ENCODE data around the gene ASL.
"Not testable (repeated sequence)": the region's sequence is repeated elsewhere in the genome, so short reads cannot be mapped to it uniquely, and the experiment has no call there.

ASL gene

GRCh38 chr7:66075590-66076461 is at the start of gene ASL:
Gene ASL (plus strand): TSS chr7:66075819. CDS start chr7:66076082, 263 bp downstream.
- DNase-seq (ENCODE audit: low read depth in 2 of 3, low spot score in 1 of 3) = peak; percentile 70 to 89 (median 84)

- DNase-seq (ENCODE audit: low read depth in 2 of 3, low spot score in 1 of 3) = not testable (repeated sequence)
These were observed 47.3 kb upstream of the ASL start for GRCh38 chr7:66028342-66028741.

DNA sequence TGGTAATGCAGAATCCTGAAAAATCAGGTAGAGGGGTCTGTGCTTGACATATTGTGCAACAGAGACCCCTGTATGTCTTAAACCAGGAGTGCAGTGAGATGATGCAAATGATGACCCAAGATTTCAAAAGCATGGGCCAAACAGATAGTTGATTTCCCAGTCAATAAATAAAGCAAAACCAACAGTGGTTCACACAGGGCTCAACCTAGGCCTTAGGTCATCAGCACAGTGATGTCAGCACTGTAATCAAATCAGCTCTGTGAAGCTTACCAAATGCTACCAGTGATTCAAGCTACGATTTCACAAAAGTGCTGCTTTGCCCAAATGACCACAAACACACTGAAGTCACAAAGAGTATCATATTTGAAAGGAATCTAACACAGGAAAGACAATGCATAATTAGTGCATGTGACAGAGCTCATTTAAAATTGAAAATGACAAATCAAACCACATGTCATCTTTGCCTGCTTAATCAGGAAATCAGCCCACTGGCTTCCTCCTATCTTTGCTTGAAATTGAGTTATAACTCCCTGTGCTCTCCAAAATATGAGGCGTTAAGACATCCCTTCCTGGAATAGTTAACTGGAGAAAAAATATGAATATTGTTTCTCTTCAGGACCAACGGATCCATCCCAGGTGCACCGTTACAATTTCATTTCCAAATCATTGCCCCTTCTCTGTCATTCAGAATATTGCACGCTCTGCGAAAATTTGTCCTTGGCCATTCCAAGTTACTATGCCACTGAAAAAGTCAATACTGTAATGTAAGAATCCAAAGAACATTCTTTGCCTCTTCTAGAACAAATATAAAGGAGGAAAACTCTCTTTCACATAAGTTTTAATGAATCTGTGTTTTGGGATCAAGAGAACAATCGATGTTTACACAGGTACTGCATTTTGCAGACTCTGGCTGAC is 41.9 kb upstream of the ASL start:
- DNase-seq (ENCODE audit: low read depth in 2 of 3, low spot score in 1 of 3) = no peak

DNA sequence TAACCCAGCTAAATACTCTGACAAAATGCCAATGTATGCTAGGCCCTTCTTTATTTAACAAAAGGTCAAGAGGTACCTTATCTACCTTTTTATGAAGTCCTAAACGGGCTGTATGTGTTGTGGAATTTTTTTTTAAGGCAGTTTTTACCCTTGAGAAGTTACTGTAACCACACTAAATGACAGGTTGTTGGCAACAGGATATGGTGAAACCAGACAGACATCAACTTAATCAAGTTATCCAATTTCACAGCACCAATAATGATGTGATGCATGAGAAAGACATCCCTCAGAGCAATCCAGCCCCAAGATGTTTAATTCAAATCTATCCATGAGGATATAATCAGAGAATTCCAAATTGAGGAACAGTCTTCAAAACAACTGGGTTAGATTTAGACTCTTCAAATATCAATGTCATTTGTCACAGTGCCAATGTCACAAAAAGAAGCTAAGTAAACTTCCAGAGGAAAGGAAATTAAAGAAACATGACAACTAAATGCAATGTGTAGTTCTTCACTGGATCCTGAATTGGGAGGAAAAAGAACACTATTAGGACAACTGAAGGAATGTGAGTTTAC is 41.1 kb upstream of the ASL start:
- not testable (repeated sequence) for DNase-seq (ENCODE audit: low read depth in 2 of 3, low spot score in 1 of 3)

DNA sequence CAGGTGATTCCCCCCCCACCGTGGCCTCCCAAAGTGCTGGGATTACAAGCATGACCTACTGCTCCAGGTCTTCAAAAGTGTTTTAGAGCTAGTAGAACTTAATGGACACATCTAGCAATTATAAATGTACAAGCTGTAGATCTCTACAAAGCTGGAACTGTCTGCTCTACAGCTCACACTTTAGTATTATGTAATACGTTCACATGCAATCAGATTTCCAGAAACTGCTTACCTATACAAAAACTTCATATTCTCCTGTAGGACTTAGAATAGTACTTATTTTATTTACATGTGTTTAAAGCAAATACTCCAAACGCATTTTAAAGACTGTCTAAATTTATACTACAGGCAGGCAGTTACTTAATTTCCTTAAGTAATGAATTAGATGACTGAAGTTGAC is 39.2 kb upstream of the ASL start:
- DNase-seq (ENCODE audit: low read depth in 2 of 3, low spot score in 1 of 3) = no peak

- no peak for DNase-seq (ENCODE audit: low read depth in 2 of 3, low spot score in 1 of 3)
These were observed 38.8 kb upstream of the ASL start for GRCh38 chr7:66036788-66037187.

DNA sequence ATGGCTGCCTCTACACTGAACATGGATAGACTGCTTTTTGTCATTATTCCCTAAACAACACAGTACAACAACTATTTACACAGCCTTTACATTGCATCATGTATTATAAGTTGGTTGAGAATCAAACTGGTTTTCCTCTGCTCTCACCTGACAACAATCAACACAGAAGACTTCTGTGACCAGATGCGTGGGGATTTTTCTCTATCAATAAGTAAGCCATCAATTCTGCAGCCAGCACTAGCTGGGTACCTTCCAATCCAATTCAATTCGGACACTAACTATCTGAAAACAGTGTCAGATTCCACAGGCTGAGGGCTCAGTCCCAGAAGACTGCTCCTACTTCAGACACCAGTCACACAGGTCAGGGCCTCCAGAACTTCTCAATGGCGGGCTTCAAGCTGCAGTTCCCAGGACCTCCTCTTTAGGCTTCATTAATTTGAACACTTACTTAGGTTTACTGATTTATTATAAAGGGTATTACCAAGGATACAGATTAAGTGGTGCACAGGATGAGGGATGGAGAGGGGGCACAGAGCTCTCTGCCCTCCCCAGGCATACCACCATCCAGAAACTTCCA is 36.4 kb upstream of the ASL start:
- no peak for DNase-seq (ENCODE audit: low read depth in 2 of 3, low spot score in 1 of 3)

DNA sequence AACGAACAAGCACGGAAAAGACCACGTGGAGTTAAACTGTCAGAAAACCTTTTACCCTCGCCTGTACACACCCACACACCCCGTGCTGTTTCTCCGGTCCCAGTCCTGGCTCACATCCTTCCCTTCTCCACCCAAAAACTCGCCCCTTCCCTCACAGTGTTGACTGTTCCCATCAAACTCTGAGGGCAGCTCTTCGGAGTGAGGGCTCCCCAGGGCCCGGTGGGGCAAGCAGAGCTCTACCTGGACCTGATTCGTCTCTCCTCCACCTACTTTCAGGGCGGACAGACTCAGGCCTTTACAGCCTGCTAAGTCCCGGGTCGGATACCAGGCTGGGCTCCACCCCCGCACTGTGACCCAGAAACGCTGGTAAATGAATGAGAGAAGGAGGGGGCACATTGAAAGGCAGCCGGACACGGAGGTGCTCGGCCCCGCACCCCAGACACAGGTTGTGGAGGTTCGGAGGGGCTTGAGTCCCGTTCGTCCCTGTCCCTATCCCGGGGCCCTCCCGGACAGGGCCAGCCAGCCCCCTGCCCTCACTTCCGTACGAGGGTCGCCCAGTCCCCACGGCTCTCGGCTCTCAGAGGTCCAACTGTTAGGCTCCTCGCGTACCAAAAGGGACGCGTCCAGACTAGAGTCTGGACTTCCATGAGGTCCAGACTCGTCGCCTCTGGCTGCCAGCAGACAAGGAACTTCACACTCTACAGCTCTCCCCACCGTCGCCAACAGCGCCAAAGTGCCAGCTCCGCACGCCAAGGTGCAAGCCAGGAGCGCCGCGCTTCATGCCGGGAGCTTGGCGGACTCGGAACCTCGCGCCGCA is 31.7 kb upstream of the ASL start:
- DNase-seq (ENCODE audit: low read depth in 2 of 3, low spot score in 1 of 3) = peak in 1 of 3 donors; percentile 14

- DNase-seq (ENCODE audit: low read depth in 2 of 3, low spot score in 1 of 3) = not testable (repeated sequence)
These were observed 31.1 kb upstream of the ASL start for GRCh38 chr7:66044498-66044854.

- no peak for DNase-seq (ENCODE audit: low read depth in 2 of 3, low spot score in 1 of 3)
These were observed 28.2 kb upstream of the ASL start for GRCh38 chr7:66047426-66047825.

DNA sequence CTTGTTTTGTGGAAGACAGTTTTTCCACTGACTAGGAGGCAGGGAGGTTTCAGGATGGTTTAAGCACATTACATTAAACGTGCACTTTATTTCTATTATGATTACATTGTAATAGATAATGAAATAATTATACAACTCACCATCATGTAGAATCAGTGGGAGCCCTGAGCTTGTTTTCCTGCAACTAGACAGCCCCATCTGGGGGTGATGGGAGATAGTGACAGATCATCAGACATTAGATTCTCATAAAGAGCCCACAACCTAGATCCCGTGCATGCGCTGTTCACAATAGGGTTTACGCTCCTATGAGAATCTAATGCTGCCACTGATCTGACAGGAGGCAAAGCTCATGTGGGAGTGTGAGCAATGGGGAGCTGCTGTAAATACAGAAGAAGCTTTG is 25.7 kb upstream of the ASL start:
- not testable (repeated sequence) for DNase-seq (ENCODE audit: low read depth in 2 of 3, low spot score in 1 of 3)

DNA sequence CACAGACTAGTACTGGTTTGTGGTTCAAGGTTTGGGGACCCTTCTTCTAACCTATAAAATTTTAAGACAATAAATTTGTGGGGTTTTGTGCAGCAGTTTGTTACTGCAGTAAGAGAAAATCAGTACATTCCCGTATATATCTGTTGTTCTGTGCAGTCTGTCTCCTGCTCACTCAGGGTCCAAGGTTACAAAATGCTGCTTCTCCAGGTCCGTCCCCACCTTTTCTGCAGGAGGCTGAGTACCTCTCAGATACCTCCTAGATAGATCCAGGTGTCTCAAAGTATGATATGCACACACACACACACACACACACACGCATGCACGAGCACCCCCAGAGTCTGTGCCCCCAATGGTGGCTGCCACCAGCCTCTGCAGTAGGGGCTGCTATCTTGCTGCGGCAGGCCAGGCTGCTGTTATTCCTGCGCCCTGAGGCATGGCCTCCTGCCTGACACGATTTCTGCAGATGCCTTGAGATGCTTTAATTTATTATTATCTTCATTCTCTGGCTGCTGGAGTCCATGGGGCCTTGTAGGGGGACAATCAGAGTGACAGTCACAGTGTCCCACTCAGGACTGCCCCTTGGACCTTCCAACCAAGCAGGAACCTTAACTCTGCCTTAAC is 25.2 kb upstream of the ASL start:
- no peak for DNase-seq (ENCODE audit: low read depth in 2 of 3, low spot score in 1 of 3)

DNA sequence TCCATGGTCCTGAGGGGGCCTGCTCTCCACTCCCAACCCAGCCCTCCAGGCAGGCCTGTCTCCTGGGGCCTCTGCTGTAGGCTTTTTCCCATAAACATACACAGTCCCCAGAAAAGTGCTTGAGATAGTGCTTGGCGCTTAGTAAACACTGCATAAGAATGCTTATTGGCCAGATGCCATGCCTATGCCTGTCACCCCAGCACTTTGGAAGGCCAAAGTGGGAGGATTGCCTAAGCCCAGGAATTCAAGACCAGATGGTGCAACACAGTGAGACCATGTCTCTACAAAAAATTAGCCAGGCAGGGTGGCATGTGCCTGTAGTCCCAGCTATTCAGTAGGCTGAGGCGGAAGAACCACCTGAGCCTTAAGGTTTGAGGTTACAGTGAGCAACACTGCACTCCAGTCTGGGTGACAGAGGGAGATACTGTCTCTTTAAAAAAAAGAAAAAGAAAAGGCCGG is 24.6 kb upstream of the ASL start:
- no peak for DNase-seq (ENCODE audit: low read depth in 2 of 3, low spot score in 1 of 3)

DNA sequence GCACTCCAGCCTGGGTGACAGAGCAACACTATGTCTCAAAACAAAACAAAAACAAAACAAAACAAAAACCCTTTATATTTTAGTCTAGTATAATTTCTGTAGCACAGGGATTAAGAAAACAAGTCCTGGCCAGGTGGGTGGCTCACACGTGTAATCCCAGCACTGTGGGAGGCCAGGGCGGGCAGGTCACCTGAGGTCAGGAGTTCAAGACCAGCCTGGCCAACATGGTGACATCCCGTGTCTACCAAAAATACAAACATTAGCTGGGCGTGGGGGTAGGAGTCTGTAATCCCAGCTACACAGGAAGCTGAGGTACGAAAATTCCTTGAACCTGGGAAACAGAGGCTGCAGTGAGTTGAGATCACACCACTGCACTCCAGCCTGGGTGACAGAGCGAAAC is 23.2 kb upstream of the ASL start:
- no peak for DNase-seq (ENCODE audit: low read depth in 2 of 3, low spot score in 1 of 3)

DNA sequence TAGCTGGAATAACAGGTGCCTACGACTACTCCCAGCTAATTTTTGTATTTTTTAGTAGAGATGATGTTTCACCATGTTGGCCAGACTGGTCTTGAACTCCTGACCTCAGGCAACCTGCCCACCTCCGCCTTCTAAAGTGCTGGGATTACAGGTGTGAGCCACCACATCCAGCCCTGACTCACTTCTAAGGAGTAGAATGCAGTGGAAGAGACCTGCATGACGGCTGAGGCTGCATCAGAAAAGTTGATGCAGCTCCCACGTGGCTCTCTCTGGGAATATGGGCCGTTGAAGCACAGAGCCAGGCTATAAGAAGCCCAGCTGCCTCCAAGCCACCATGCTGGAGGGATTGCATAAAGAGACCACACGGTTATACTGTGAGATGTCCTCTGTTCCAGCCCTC is 21.6 kb upstream of the ASL start:
- no peak for DNase-seq (ENCODE audit: low read depth in 2 of 3, low spot score in 1 of 3)

DNA sequence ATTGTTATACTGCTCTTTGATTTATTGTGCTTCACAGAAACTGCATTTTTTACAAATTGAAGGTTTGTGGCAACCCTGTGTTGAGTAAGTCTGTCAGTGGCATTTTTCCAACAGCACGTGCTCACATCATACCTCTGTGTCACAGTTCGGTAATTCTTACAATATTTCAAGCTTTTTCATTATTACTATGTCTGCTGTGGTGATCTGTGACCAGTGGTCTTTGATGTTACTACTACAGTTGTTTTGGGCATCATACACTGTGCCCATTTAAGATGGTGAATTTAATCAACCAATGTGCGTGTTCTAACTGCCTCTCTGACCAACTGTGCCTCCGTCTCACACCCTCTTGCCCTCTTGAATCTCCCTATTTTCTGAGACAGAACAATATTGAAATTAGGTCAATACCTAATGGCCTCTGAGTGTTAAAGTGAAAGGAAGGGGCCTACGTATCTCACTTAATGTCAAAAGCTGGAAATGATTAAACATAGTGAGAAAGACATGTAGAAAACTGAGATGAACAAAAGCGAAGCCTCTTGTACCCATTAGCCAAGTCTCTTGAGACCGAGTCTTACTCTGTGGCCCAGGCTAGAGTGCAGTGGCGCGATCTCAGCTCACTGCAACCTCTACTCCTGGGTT is 20.2 kb upstream of the ASL start:
- DNase-seq (ENCODE audit: low read depth in 2 of 3, low spot score in 1 of 3) = no peak

- no peak for DNase-seq (ENCODE audit: low read depth in 2 of 3, low spot score in 1 of 3)
These were observed 14.8 kb upstream of the ASL start for GRCh38 chr7:66060796-66061195.

- DNase-seq (ENCODE audit: low read depth in 2 of 3, low spot score in 1 of 3) = no peak
These were observed 5.9 kb upstream of the ASL start for GRCh38 chr7:66069732-66070131.

DNA sequence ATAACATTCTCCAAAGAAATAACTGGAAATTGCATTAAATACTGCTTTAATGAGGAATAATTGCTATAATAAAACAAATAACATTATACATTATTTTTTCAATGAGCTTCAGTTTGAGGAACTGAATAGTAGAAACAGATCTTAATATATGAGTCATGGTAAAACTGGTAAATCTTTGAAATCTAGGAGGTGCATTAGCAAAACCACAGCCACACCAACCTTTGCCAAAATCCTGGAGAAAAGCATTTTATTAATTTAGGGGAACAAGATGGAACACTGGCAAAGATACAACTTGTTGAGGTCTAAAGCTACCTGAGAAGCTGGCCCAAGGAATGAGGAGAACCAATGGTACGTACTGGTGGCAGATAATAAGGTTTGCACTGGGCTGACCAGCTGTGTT is 5.4 kb upstream of the ASL start:
- DNase-seq (ENCODE audit: low read depth in 2 of 3, low spot score in 1 of 3) = no peak

DNA sequence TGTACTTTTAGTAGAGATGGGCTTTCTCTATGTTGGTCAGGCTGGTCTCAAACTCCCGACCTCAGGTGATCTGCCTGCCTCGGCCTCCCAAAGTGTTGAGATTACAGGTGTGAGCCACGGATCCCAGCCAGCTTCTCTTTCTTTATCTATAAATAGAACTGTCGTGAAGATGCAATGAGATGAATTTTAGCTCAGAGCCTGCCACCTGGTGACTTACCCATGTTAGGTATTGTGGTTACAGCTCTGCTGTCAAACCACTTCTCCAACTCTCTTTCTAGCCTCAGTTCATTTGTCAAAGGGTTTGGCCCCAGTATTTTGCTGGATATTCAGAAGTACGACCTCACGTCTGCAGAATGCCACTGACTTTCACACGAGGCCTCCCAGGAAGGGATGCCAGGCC is 3.4 kb upstream of the ASL start:
- DNase-seq (ENCODE audit: low read depth in 2 of 3, low spot score in 1 of 3) = not testable (repeated sequence)

Data from stimulated activated CD4-positive, alpha-beta T cell treated with anti-CD3 and anti-CD28 coated beads, Interleukin-12 subunit alpha, Interleukin-12 subunit beta, amount 100 ng/mL, for 48 hours (primary cell).